ENCODE data around the gene PRPF40A.
A peak's percentile ranks its signal among the peaks of the same experiment; 100 is the strongest.

The PRPF40A gene

DNA sequence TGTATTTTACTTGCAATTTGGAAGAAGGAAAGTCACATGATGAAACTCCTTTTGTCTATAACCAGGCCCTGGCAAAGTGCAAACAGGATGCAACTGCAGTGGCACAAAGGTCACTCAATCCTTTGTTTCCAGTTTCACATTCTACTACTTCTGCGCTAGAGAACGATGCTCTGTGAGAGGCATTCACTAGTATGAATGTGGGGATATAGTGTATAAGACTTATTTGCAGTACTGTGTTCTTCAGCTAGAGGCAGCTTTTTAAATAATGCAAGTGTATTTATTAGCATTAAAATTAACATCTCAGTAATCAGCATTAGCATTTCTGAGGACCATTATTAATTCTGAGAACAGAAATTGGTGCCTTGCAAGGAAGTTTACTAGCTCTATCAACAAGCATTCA, 68.9 kb downstream of the PRPF40A start:
- DNase-seq = peak in 1 of 3 experiments; percentile 9

- peak in 1 of 3 experiments; percentile 54 for DNase-seq
Measured at GRCh38 chr2:152647552-152647951, 69.7 kb downstream of the PRPF40A start.

DNA sequence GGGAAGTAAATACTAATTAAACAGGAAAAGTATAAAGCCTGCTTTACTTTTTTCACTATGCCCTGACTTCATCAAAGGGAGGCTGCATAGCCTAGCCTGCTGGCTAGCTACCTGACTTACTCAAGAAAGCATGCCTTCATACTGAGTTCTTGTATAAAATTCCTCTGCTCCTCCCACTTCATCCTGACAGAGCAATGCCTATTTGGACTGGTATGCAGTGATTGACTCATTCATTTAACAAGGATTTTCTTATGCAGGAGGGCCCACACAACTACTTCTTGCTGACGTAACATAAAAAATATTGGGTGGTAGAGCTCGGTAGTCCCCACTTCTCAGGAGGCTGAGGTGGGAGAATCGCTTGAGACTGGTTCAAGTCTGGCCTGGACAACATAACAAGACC, 70.5 kb downstream of the PRPF40A start:
- no peak for DNase-seq

DNA sequence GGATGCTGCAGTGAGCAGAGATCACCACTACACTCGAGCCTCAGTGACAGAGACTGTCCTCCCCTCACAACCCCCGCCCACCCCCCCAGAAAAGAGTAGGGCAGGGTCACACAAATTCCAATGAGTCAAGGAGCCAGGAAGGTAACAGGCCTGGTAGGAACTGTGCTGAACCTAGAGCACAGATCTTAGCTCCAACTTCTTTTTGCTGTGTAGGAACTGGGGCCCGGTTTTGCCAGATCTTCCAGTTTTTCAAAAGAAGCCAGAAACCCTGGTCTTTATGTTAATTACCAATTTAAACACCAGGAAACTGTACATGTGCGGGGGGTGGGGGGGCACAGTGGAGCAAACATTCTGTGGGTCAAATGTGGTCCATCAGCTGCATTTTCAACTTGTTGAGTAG, 71.0 kb downstream of the PRPF40A start:
- DNase-seq = no peak

GRCh38 chr2:152644189-152644873, 72.9 kb downstream of the PRPF40A start:
- DNase-seq = no peak

DNA sequence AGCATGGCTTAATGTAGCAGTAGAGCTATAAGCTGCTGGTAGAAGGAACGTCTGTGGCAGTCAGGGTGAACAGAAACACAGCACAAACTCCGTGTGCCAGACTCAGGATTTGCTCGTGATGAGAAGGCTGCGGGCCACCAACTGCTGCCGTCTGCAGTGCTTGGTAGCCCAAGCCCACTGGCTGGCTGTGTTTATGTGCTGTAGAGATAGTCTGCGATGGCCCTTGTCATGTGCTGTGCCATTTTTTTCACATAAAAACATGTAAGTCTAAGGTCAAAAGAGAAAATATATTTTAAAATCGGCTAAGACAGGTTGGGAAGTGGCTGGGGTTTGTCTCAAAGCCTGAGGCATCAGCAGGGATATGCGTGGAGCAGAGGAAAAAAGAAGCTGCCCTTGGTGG, 78.7 kb downstream of the PRPF40A start:
- DNase-seq = no peak

GRCh38 chr2:152638056-152638455, 79.2 kb downstream of the PRPF40A start:
- no peak for DNase-seq

GRCh38 chr2:152637251-152637650, 80.0 kb downstream of the PRPF40A start:
- DNase-seq = no peak

GRCh38 chr2:152635635-152636298, 81.5 kb downstream of the PRPF40A start:
- DNase-seq = peak; percentile 13 to 76 (median 42)

GRCh38 chr2:152632736-152633135, 84.5 kb downstream of the PRPF40A start:
- DNase-seq = no peak

GRCh38 chr2:152630466-152630865, 86.8 kb downstream of the PRPF40A start:
- peak in 2 of 3 experiments; percentile 40 to 70 for DNase-seq

- no peak for DNase-seq
Measured at GRCh38 chr2:152629202-152629601, 88.1 kb downstream of the PRPF40A start.

DNA sequence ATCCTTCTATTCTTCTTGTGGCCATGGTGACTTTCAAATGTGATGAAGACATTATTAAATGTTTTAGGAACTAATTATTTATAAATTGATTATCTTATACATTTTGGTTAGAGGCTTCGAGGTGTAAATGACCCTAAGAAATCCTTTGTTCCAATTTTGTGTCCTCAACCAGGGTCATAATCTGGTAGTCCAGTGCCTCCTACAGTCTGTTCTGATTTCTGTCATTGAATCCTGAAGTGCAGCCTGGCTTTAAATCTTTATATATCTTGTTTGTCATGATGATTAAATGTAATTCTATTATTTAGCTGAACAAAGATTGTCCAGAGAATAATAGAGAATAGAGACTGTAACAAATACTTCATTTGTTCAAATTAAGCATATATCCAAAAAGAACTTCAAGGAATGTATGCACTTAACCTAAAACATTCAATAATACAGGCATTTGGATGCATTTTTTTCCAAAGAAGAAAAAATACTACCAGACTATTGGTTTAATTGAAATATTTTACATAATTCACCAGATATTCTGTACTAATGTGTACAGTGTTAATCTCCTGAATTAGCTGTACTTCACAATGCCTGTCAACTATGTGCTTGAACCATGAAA, 89.8 kb downstream of the PRPF40A start:
- peak in 1 of 3 experiments; percentile 19 for DNase-seq

DNA sequence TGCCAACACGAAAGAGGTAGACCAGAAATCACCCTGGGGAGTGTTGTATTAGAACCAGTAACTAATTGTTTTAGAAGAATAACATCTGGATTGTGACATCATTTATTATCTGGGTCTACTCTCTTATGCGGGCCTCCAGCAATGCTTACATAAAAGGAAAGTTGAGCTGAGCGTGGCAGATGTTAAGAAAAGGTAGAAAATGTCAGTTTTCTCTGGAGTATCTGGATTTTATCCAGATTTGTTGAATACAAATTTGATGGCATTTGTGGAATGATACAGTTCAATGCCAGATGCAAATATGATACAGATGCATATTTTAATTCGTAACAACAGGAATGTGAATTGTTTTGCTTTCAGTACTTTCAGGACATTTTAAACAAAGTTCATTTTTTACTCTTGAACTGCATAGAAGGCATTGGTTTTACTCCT, 90.3 kb downstream of the PRPF40A start:
- DNase-seq = no peak

GRCh38 chr2:152624805-152625204, 92.5 kb downstream of the PRPF40A start:
- no peak for DNase-seq

- no peak for DNase-seq
Measured at GRCh38 chr2:152623775-152624174, 93.5 kb downstream of the PRPF40A start.

DNA sequence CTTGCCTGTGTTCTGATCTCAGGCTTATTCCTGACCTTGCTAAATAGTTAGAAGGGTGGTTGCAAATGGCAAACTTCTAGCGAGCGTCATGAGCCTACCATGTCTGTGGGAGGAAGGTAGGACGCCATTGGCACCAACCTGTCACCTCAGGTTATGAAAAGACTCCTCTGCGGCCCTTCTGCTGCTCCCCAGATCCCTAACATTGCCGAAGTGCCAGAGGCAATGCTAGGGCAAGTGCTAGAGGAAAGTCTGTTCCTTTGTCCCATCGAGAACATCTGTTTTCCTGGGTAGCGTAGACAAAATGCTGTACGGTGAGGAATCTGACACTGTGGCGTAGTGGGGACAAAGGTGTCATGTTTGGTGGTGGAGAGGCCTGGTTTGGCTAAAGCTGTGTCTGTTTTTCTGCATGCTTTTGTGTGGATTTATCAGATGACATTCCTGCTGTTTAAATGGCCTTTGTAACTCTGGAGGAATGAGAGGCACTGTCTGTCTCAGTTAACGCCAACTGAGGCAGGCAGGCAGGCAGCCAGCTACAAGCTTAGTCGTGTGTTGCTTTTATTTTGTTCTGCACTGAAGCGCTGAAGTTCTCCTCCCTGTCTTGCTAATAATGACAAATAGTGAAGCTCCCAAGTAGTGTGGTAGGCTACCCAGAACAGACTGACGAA, 94.1 kb downstream of the PRPF40A start:
- DNase-seq = no peak

DNA sequence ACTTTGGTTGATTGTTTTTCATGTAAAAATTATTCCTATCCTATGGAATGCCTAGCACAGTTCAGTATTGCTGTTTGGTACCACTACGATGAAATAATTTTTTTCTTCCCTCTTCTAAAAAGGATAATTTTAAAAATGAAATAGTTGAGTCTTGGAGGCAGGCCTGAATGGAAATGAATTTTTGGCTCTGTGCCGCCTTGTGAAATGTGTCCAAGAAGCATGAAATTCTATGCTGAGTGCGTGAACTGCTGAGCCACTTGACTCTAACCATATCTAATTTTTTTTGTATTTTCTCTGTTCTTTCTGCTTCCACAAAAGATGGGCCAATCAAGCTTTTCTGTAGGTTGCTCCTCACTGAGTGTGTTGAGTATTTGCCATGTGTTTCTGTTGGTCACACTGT, 95.0 kb downstream of the PRPF40A start:
- DNase-seq = no peak

- no peak for DNase-seq
Measured at GRCh38 chr2:152620985-152621384, 96.3 kb downstream of the PRPF40A start.

DNA sequence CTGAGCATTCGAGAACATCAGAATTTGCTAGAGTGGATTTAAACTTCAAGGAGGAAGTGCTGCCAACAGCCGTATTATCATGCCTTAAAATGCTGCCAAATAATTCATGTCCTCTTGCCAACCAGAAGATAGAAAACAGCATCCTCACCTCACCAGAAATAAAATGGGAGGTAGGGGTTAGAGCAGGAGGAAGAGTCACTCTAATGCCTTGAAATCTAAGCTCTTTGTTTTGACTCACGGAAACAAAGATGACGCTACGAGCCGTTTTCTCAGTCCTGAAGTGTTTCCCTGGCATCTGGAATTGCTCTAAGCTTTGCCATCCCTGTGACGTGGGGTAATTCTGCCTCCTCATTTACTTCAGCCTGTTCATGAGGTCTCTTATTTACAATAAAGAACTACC, 97.1 kb downstream of the PRPF40A start:
- DNase-seq = no peak

DNA sequence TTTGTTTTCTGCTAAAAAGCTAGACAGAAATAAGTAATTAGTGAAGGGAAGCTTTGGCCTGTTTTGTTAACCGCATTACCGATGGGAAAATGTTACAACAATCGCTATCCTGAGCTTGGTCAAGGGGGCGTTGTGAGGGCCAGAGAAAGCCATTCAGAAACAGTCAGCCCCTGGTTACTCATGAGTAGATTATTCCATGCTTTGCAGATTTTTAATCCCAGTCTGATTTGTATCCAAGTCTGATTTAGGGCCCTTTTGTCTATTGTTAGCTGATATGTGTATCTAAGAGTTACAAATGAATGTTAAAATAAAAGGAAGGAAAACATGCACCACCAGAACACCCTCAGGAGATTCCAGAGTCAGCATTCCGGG, 99.1 kb downstream of the PRPF40A start:
- DNase-seq = no peak

DNA sequence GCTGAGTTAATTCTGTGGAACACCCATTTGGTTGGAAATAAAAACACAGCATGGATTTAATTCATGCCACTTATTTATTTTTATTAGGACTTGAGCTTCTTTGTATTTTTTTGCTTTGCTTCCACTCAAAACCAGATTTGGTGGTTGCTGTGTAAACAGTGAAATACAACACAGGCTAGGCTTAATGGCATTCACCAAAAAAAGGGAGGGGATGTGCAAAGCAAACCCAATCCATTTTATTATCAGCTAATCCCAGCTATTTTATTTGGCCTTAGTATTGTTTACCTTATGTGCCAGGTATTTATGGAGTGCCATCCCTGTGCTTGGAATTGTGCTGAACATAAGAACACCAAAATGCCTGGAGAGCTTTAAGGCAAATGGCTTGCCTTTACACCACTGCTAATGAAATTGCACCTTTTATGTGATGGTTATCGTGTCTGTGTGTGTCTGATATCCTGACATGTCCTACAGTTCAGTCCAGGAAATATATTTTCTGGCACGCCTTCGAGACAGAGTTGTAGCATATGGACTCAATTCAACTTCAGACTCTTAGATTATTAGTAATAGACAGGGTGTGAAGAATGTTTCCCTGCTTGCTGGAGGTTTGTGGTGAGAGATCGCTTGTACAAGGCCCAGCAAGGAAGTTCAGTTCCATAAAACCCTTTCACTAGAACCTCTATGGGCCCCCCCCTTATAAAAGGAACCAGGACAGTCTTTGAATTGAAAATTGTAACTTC, 99.6 kb downstream of the PRPF40A start:
- peak in 1 of 3 experiments; percentile 14 for DNase-seq

GRCh38 chr2:152615177-152615576, 102.1 kb downstream of the PRPF40A start:
- DNase-seq = no peak
